GM21717 (cell line): ENCODE data around the gene ARHGAP42.
"Not testable (repeated sequence)": the region's sequence is repeated elsewhere in the genome, so short reads cannot be mapped to it uniquely, and the experiment has no call there.

ENCODE experiments used
- ATAC-seq: cut with Tn5 transposase; IDR thresholded peaks from one replicate; pipeline ENCODE4 v1.9.1; 2021; ENCODE audit warnings: mild to moderate bottlenecking, moderate library complexity; ENCODE audit not compliant: unreplicated experiment

ARHGAP42 gene

GRCh38 chr11:100687054-100687629 lies at the start of gene ARHGAP42:
Gene ARHGAP42, plus strand, starts transcription at chr11:100687288. Its CDS starts 391 bp downstream, at chr11:100687679.
- peak; percentile 83 for ATAC-seq

GRCh38 chr11:100637706-100638105 lies 49.4 kb upstream of the ARHGAP42 start:
- no peak for ATAC-seq

- ATAC-seq, result no peak
These were observed 48.4 kb upstream of the ARHGAP42 start for GRCh38 chr11:100638648-100639047.

GRCh38 chr11:100639140-100639539 lies 47.9 kb upstream of the ARHGAP42 start:
- ATAC-seq, result no peak

- ATAC-seq, result no peak
These were observed 47.0 kb upstream of the ARHGAP42 start for GRCh38 chr11:100640071-100640470.

- no peak for ATAC-seq
These were observed 46.4 kb upstream of the ARHGAP42 start for GRCh38 chr11:100640646-100641045.

- no peak for ATAC-seq
These were observed 45.6 kb upstream of the ARHGAP42 start for GRCh38 chr11:100641456-100641855.

- ATAC-seq, result no peak
These were observed 40.5 kb upstream of the ARHGAP42 start for GRCh38 chr11:100646545-100646944.

- ATAC-seq, result no peak
These were observed 39.2 kb upstream of the ARHGAP42 start for GRCh38 chr11:100647861-100648260.

GRCh38 chr11:100663583-100663982 lies 23.5 kb upstream of the ARHGAP42 start:
- no peak for ATAC-seq

GRCh38 chr11:100663996-100664395 lies 23.1 kb upstream of the ARHGAP42 start:
- ATAC-seq, result no peak

GRCh38 chr11:100666816-100667215 lies 20.3 kb upstream of the ARHGAP42 start:
- not testable (repeated sequence) for ATAC-seq

GRCh38 chr11:100667449-100667848 lies 19.6 kb upstream of the ARHGAP42 start:
- ATAC-seq, result no peak

- no peak for ATAC-seq
These were observed 16.9 kb upstream of the ARHGAP42 start for GRCh38 chr11:100670140-100670539.

- no peak for ATAC-seq
These were observed 15.6 kb upstream of the ARHGAP42 start for GRCh38 chr11:100671471-100671870.

GRCh38 chr11:100672498-100673033 lies 14.5 kb upstream of the ARHGAP42 start:
- no peak for ATAC-seq

- no peak for ATAC-seq
These were observed 14.0 kb upstream of the ARHGAP42 start for GRCh38 chr11:100673063-100673462.

- no peak for ATAC-seq
These were observed 12.9 kb upstream of the ARHGAP42 start for GRCh38 chr11:100674212-100674611.

GRCh38 chr11:100675115-100675650 lies 11.9 kb upstream of the ARHGAP42 start:
- ATAC-seq, result no peak

GRCh38 chr11:100676901-100677300 lies 10.2 kb upstream of the ARHGAP42 start:
- ATAC-seq, result no peak

GRCh38 chr11:100677796-100678195 lies 9.3 kb upstream of the ARHGAP42 start:
- ATAC-seq, result no peak

- no peak for ATAC-seq
These were observed 7.0 kb upstream of the ARHGAP42 start for GRCh38 chr11:100680070-100680469.

- ATAC-seq, result peak; percentile 99
These were observed 6.0 kb upstream of the ARHGAP42 start for GRCh38 chr11:100681064-100681502.
